Keratinocyte (primary cell): ENCODE data around the gene NCK2.

Experiments
- EZH2 ChIP-seq: IDR thresholded peaks from one replicate; pipeline ENCODE4 v1.6.1; 2012; ENCODE audit warnings: inconsistent platforms, mild to moderate bottlenecking, low read length, moderate library complexity
- TF ChIP-seq, protein P1 (sequence below), 3 experiments: IDR thresholded peaks in 1 of 3; conservative IDR thresholded peaks in 1 of 3; optimal IDR thresholded peaks in 1 of 3; 2 replicates in 2 of 3; 3 replicates in 1 of 3; pipeline versions ENCODE3 to v1.5.1; 2011; ENCODE audit warnings: low read length in 3 of 3, mild to moderate bottlenecking in 3 of 3, moderate library complexity in 2 of 3, control low read depth in 1 of 3, inconsistent platforms in 1 of 3; ENCODE audit not compliant: insufficient read depth in 2 of 3; ENCODE audit errors: extremely low read depth in 1 of 3

DNA sequence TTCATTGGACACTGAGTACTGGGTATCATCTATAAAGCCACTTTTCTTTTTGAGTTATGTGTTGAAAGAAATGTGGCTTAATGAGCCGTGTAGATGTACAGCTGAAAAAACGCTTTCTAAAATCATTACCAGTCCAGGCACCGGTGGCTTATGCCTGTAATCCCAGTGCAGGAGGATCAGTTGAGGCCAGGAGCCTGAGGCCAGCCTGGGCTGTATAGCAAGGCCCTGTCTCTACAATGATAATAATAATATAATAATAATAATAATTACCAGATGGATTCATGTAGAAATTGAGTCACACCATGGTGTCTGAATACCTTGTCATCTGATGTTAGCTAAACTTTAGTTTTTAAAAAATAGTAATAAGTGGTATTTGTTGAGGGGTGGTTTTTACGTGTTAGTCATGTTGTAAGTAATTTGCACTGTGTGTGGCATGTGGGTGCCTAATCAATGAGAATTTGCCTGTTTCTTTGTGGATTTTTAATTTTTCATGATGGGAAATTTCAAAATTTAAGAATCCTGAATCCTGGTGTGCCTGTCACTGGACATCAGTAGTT lies 30.1 kb downstream of the NCK2 start:
- TF ChIP-seq, protein P1, sequence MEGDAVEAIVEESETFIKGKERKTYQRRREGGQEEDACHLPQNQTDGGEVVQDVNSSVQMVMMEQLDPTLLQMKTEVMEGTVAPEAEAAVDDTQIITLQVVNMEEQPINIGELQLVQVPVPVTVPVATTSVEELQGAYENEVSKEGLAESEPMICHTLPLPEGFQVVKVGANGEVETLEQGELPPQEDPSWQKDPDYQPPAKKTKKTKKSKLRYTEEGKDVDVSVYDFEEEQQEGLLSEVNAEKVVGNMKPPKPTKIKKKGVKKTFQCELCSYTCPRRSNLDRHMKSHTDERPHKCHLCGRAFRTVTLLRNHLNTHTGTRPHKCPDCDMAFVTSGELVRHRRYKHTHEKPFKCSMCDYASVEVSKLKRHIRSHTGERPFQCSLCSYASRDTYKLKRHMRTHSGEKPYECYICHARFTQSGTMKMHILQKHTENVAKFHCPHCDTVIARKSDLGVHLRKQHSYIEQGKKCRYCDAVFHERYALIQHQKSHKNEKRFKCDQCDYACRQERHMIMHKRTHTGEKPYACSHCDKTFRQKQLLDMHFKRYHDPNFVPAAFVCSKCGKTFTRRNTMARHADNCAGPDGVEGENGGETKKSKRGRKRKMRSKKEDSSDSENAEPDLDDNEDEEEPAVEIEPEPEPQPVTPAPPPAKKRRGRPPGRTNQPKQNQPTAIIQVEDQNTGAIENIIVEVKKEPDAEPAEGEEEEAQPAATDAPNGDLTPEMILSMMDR (optimal IDR thresholded peaks at IDR 0.05 in 1 of 3, IDR thresholded peaks at IDR 0.05 in 1 of 3, conservative IDR thresholded peaks at IDR 0.05 in 1 of 3; ENCODE audit: extremely low read depth in 1 of 3, insufficient read depth in 2 of 3, low read length in 3 of 3), result no peak
- TF ChIP-seq EZH2, result no peak
